IMR-90 (cell line): ENCODE measurements around the gene RALGPS1. TPM values are rescaled to one million over a fixed set of nuclear protein-coding genes. Genes with fewer than 3 reads are reported as not detected.

Experiments used
- ATAC-seq: fragments of 200-7000 bp; cut with Tn5 transposase; 2 replicates; pipeline ENCODE4 v1.9.1; 2020; ENCODE audit warnings: low read depth, mild to moderate bottlenecking, moderate library complexity
- BruUV-seq: library from RNA; stranded (reverse); fragments of 400-500 nt; replicated peaks from 2 replicates; lab custom pipeline; 2021; lab: Mats Ljungman, UMichigan
- CTCF ChIA-PET: fragments of 300-600 bp; formaldehyde crosslinking; extraction: SDS; loops from one replicate; lab custom pipeline; 2021; ENCODE audit warnings: antibody characterized with exemption; lab: Yijun Ruan, JAX
- POLR2A ChIA-PET: fragments of 300-600 bp; sonication (Branson Sonifier 250); formaldehyde crosslinking; loops from one replicate; lab custom pipeline; 2022; ENCODE audit warnings: antibody characterized with exemption; ENCODE audit not compliant: unreplicated experiment; lab: Charles Lee
- DNase-seq: peaks from one replicate; pipeline ENCODE4 v3.0.0; 2013
- H2AFZ ChIP-seq: replicated peaks from 2 replicates; pipeline ENCODE3; 2013; ENCODE audit warnings: low read length, mild to moderate bottlenecking; ENCODE audit not compliant: poor library complexity
- H2AK5ac ChIP-seq: 2 replicates; pipeline ENCODE4 v1.6.1; 2013; ENCODE audit warnings: low read depth, low read length, inconsistent platforms
- H2AK9ac ChIP-seq: replicated peaks from 2 replicates; pipeline ENCODE3; 2013; ENCODE audit warnings: mild to moderate bottlenecking, low read depth, low read length, moderate library complexity; ENCODE audit not compliant: poor library complexity
- H2BK120ac ChIP-seq: 2 replicates; pipeline ENCODE4 v1.6.1; 2013; ENCODE audit warnings: low read depth, low read length, inconsistent platforms
- H2BK15ac ChIP-seq: 3 replicates; pipeline ENCODE4 v1.6.1; 2013; ENCODE audit warnings: low read depth, low read length, inconsistent platforms
- H2BK20ac ChIP-seq: 2 replicates; pipeline ENCODE4 v1.6.1; 2013; ENCODE audit warnings: low read depth, mild to moderate bottlenecking, inconsistent platforms, low read length, moderate library complexity
- H2BK5ac ChIP-seq: 2 replicates; pipeline ENCODE4 v1.6.1; 2013; ENCODE audit warnings: mild to moderate bottlenecking, low read depth, low read length, inconsistent platforms; ENCODE audit not compliant: poor library complexity, severe bottlenecking
- H3K14ac ChIP-seq: replicated peaks from 2 replicates; pipeline ENCODE4 v1.6.1; 2013; ENCODE audit warnings: low read depth, low read length, inconsistent platforms
- H3K18ac ChIP-seq: 2 replicates; pipeline ENCODE4 v1.6.1; 2013; ENCODE audit warnings: low read depth, low read length, control low read depth
- H3K23ac ChIP-seq: 2 replicates; pipeline ENCODE4 v1.6.1; 2013; ENCODE audit warnings: low read depth, low read length, inconsistent platforms
- H3K27ac ChIP-seq: 2 replicates; pipeline ENCODE4 v1.5.1; 2013; ENCODE audit warnings: mild to moderate bottlenecking, control low read depth, low read length; ENCODE audit not compliant: insufficient read depth
- H3K27me3 ChIP-seq: 2 replicates; pipeline ENCODE4 v1.6.1; 2013; ENCODE audit warnings: low read length; ENCODE audit not compliant: control insufficient read depth, insufficient read depth
- H3K36me3 ChIP-seq: 2 replicates; pipeline ENCODE4 v1.6.1; 2013; ENCODE audit warnings: low read length, mixed read lengths; ENCODE audit not compliant: control insufficient read depth, insufficient read depth
- H3K4ac ChIP-seq: 2 replicates; pipeline ENCODE4 v1.6.1; 2013; ENCODE audit warnings: low read depth, low read length, inconsistent platforms
- H3K4me1 ChIP-seq: 2 replicates; pipeline ENCODE4 v1.6.1; 2013; ENCODE audit warnings: low read length, mixed read lengths; ENCODE audit not compliant: control insufficient read depth, insufficient read depth
- H3K4me2 ChIP-seq: 2 replicates; pipeline ENCODE4 v1.6.1; 2013; ENCODE audit warnings: low read depth, mild to moderate bottlenecking, control low read depth, low read length, moderate library complexity
- H3K4me3 ChIP-seq: 2 replicates; pipeline ENCODE4 v1.5.1; 2013; ENCODE audit warnings: low read depth, mild to moderate bottlenecking, control low read depth, low read length, moderate library complexity; ENCODE audit not compliant: insufficient read depth
- H3K56ac ChIP-seq: 2 replicates; pipeline ENCODE4 v1.6.1; 2013; ENCODE audit warnings: low read length, inconsistent platforms; ENCODE audit not compliant: insufficient read depth; ENCODE audit errors: extremely low read depth
- H3K79me1 ChIP-seq, 2 experiments: 2 replicates each; pipeline ENCODE4 v1.6.1; 2013; ENCODE audit warnings: low read length in 2 of 2, inconsistent platforms in 1 of 2, low read depth in 1 of 2
- H3K9ac ChIP-seq: 2 replicates; pipeline ENCODE4 v1.6.1; 2013; ENCODE audit warnings: low read depth, low read length, control low read depth
- H3K9me1 ChIP-seq: 2 replicates; pipeline ENCODE4 v1.6.1; 2013; ENCODE audit warnings: low read length, inconsistent platforms; ENCODE audit not compliant: insufficient read depth
- H3K9me3 ChIP-seq: 2 replicates; pipeline ENCODE4 v1.6.1; 2013; ENCODE audit warnings: low read length; ENCODE audit not compliant: control insufficient read depth, insufficient read depth
- H4K20me1 ChIP-seq: 2 replicates; pipeline ENCODE4 v1.6.1; 2013; ENCODE audit warnings: low read length, inconsistent platforms; ENCODE audit not compliant: insufficient read depth
- H4K5ac ChIP-seq: 2 replicates; pipeline ENCODE4 v1.6.1; 2013; ENCODE audit warnings: mild to moderate bottlenecking, low read depth, low read length, control low read depth
- H4K8ac ChIP-seq, 2 experiments: 2 replicates each; pipeline ENCODE4 v1.6.1; 2013; ENCODE audit warnings: low read depth in 2 of 2, low read length in 2 of 2, control low read depth in 1 of 2, inconsistent platforms in 1 of 2
- H4K91ac ChIP-seq: 2 replicates; pipeline ENCODE4 v1.6.1; 2013; ENCODE audit warnings: low read depth, low read length, inconsistent platforms; ENCODE audit not compliant: insufficient read depth
- BHLHE40 ChIP-seq: fragments of 150-350 bp; IDR thresholded peaks from 2 replicates; pipeline ENCODE4 v1.6.1; 2016; ENCODE audit warnings: mild to moderate bottlenecking, low read depth, low read length
- CTCF ChIP-seq: conservative IDR thresholded peaks from 2 replicates; pipeline ENCODE4 v1.5.1; 2012; ENCODE audit warnings: mild to moderate bottlenecking, low read depth, low read length, improper control_type of control experiment
- ELK1 ChIP-seq: fragments of 150-350 bp; IDR thresholded peaks from 2 replicates; pipeline ENCODE4 v1.6.1; 2016; ENCODE audit warnings: low read depth, mild to moderate bottlenecking, low read length, moderate library complexity, borderline replicate concordance
- MAFK ChIP-seq: IDR thresholded peaks from 2 replicates; pipeline ENCODE4 v1.6.1; 2012; ENCODE audit warnings: low read depth, low read length, improper control_type of control experiment
- POLR2A ChIP-seq: IDR thresholded peaks from 2 replicates; pipeline ENCODE4 v1.6.1; 2012; ENCODE audit warnings: mild to moderate bottlenecking, low read depth, low read length
- RAD21 ChIP-seq: IDR thresholded peaks from 2 replicates; pipeline ENCODE4 v1.6.1; 2012; ENCODE audit warnings: low read length, improper control_type of control experiment
- SMC3 ChIP-seq: fragments of 150-350 bp; IDR thresholded peaks from 2 replicates; pipeline ENCODE4 v1.6.1; 2016; ENCODE audit warnings: low read depth, mild to moderate bottlenecking, antibody characterized with exemption, low read length, moderate library complexity
- WGBS, 2 experiments: methylation state at CpG; one replicate each; pipeline versions ENCODE4 v1.1.5 to v1.1.7; 2013; ENCODE audit warnings: missing lambda C conversion rate in 2 of 2; ENCODE audit not compliant: insufficient read length in 1 of 2; ENCODE audit errors: extremely low coverage in 2 of 2; 5-methylcytosine and 5-hydroxymethylcytosine counted together
- dilution Hi-C: fragments of 300-500 bp; cut with HindIII; formaldehyde crosslinking; loops from one replicate; pipeline ENCODE4 v1.14.3; 2018; ENCODE audit warnings: low sequenced_read_pairs; ENCODE audit not compliant: unreplicated experiment
- in situ Hi-C: fragments of 300-500 bp; cut with MboI; formaldehyde crosslinking; loops from 3 replicates; pipeline ENCODE4 v1.14.3; 2019; ENCODE audit warnings: low sequenced_read_pairs, inconsistent platforms, mixed read lengths
- intact Hi-C: fragments of 100-400 bp; cut with micrococcal nuclease; formaldehyde crosslinking; loops from 2 replicates; pipeline ENCODE4 v1.10.0; 2022
- polyA plus RNA-seq, 3 experiments: library from polyadenylated mRNA; depleted of rRNA; stranded (reverse); fragments of >200 nt; gene quantifications; 2 replicates each; pipeline ENCODE4 v1.2.3, GENCODE V29; 2012; ENCODE audit warnings: low replicate concordance in 1 of 3
- total RNA-seq: library from RNA; depleted of rRNA; stranded (reverse); fragments of >200 nt; gene quantifications from 2 replicates; pipeline ENCODE4 v1.2.3, GENCODE V29; 2012
- TF ChIP-seq, protein P1 (sequence below): fragments of 150-350 bp; IDR thresholded peaks from 2 replicates; pipeline ENCODE4 v1.6.1; 2017; ENCODE audit warnings: mild to moderate bottlenecking, antibody characterized with exemption, low read length, low read depth

The RALGPS1 gene
- total and polyA plus RNA-seq, 2 of the 4 experiments (the other 2 are of a cell fraction): 0.90 to 2.8 TPM

DNA sequence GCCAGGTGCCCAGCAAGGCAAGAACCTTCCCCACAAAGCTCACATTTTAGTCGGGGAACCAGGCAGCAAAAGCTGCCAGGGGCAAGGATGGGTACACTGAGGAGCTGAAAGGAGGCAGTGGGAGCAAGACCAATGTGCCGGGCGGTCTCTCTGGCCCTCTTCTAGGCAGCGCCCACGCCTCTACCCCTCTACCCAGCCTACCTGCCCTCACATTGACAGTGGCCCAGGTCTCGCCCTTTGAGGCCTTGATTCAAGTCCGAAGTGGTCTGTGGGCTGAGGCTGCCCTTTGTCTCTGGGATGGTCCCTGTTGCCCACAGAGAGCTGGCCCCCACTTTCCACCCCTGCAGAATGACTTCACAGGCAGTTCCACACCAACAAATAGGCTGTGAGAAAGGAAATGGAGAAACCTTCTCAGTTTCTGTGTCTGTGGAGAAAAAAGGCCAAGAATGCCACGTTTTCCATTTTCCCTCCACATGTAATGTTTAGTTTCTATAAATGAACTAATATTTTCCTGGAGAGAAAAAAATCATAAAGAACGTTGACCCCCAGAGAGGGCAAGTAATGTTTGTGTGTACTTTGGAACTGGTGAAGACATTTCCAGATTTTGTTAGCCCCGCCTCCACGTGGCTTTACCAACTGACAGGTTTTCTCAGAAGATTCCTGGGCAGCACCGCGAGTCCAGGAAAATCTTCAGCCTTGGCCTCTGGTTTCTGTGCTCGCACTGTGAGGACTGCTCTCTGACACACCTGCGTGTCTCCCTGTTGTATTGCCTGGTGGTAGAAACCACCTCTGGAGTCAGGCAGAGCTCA lies 265.3 kb downstream of the RALGPS1 start:
- Histone ChIP-seq H2BK15ac (no peak overlapping the region), H3K9me3 (no peaks in the 10 kb centered on the region), H3K27me3 (no peaks in the 10 kb centered on the region), H4K91ac (peak overlapping the region; percentile 43), H2AFZ (no peak overlapping the region), H3K14ac (no peak overlapping the region), H3K9ac (no peak overlapping the region; the same call in 1 of the 2 replicates), H3K4me3 (no peak overlapping the region), H4K5ac (no peak overlapping the region; the same call in 1 of the 2 replicates), H3K27ac (no peak overlapping the region; the same call in 1 of the 2 replicates), H4K8ac (no peak overlapping the region), H2BK120ac (peak overlapping the region; percentile 28; the same call in 1 of the 2 replicates), H2BK5ac (no peak overlapping the region), H3K4me1 (peaks cover 19% of the 10 kb centered on the region; the same call in 1 of the 2 replicates), H3K4me2 (no peak overlapping the region), H3K36me3 (no peaks in the 10 kb centered on the region), H3K9me1 (no peaks in the 10 kb centered on the region), H2AK9ac (peak overlapping the region; percentile 62), H3K4ac (peak overlapping the region; percentile 44), H2BK20ac (no peak overlapping the region), H3K79me1 (no peaks in the 10 kb centered on the region), H4K20me1 (no peaks in the 10 kb centered on the region), H3K56ac (no peak overlapping the region), H3K23ac (no peak overlapping the region), H3K18ac (peak overlapping the region; percentile 38; the same call in 1 of the 2 replicates), H2AK5ac (peak overlapping the region; percentile 64; the same call in 1 of the 2 replicates)
- intact Hi-C loops (no loop called here), dilution Hi-C loops (no loop called here), in situ Hi-C loops (no loop called here)
- no peak for DNase-seq
- CTCF ChIA-PET: no interaction called here
- 92% methylated on average over 5 of the region's 15 CpGs; no CpG with 5 or more reads in 1 of the 2 experiments for WGBS, 2 experiments
- ATAC-seq: no peak
- no TSS peak for BruUV-seq
- POLR2A ChIA-PET: no interaction called here
- TF ChIP-seq, protein P1, sequence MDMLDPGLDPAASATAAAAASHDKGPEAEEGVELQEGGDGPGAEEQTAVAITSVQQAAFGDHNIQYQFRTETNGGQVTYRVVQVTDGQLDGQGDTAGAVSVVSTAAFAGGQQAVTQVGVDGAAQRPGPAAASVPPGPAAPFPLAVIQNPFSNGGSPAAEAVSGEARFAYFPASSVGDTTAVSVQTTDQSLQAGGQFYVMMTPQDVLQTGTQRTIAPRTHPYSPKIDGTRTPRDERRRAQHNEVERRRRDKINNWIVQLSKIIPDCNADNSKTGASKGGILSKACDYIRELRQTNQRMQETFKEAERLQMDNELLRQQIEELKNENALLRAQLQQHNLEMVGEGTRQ: no peak
- TF ChIP-seq RAD21: no peak
- TF ChIP-seq MAFK: no peak
- TF ChIP-seq CTCF: no peak
- TF ChIP-seq POLR2A: no peak
- TF ChIP-seq ELK1: no peak
- TF ChIP-seq SMC3: no peak
- TF ChIP-seq BHLHE40: no peak
